B cell (primary cell): ENCODE measurements around the gene CDC37. TPM values are rescaled to one million over a fixed set of nuclear protein-coding genes. Genes with fewer than 3 reads are reported as not detected.

Source experiments
- ATAC-seq: fragments of 200-7000 bp; cut with Tn5 transposase; one replicate; pipeline ENCODE4 v1.10.0; 2021; ENCODE audit warnings: low read depth, mild to moderate bottlenecking, moderate number of reproducible peaks, moderate library complexity
- CTCF ChIA-PET: fragments of 350-600 bp; sonication (Branson Sonifier 250); formaldehyde crosslinking; loops from one replicate; lab custom pipeline; 2021; ENCODE audit warnings: antibody characterized with exemption, inconsistent platforms; lab: Charles Lee
- POLR2A ChIA-PET: fragments of 350-600 bp; sonication (Branson Sonifier 250); formaldehyde crosslinking; loops from one replicate; lab custom pipeline; 2021; ENCODE audit warnings: antibody characterized with exemption; lab: Charles Lee
- DNase-seq: peaks from one replicate; pipeline ENCODE4 v3.0.0; 2013
- H2AFZ ChIP-seq: 2 replicates; pipeline ENCODE4 v1.6.1; 2012; ENCODE audit warnings: mild to moderate bottlenecking, low read depth, low read length; ENCODE audit not compliant: insufficient read depth, poor library complexity, severe bottlenecking
- H3K27ac ChIP-seq, 2 donors: 1 replicate in 1 of 2; 2 replicates in 1 of 2; pipeline ENCODE4 v1.5.1; 2012 to 2013; ENCODE audit warnings: low read length in 2 of 2, mild to moderate bottlenecking in 2 of 2, moderate library complexity in 1 of 2
- H3K27me3 ChIP-seq, 4 experiments: fragments of 200-600 bp in 1 of 4; sonication (generic) in 1 of 4; replicated peaks in 1 of 4; 1 replicate in 2 of 4; 2 replicates in 2 of 4; pipeline versions ENCODE4 v1.6.1 to v1.7.0; 2013 to 2016; ENCODE audit warnings: low read length in 3 of 4, mild to moderate bottlenecking in 2 of 4, mixed read lengths in 1 of 4, moderate library complexity in 1 of 4; ENCODE audit not compliant: insufficient read depth in 4 of 4, control insufficient read depth in 3 of 4; ENCODE audit errors: control extremely low read depth in 1 of 4
- H3K36me3 ChIP-seq, 2 experiments: replicated peaks in 1 of 2; 1 replicate in 1 of 2; 2 replicates in 1 of 2; pipeline versions ENCODE4 v1.6.1 to v1.7.1; 2013; ENCODE audit warnings: low read length in 1 of 2; ENCODE audit not compliant: insufficient read depth in 2 of 2, control insufficient read depth in 1 of 2; ENCODE audit errors: control extremely low read depth in 1 of 2, extremely low read depth in 1 of 2
- H3K4me1 ChIP-seq, 2 donors: fragments of 200-600 bp in 1 of 2; sonication (generic) in 1 of 2; 1 replicate in 1 of 2; 2 replicates in 1 of 2; pipeline versions ENCODE4 v1.5.1 to v1.6.1; 2013 to 2017; ENCODE audit warnings: low read length in 2 of 2; ENCODE audit not compliant: control insufficient read depth in 2 of 2, insufficient read depth in 2 of 2
- H3K4me2 ChIP-seq: replicated peaks from 2 replicates; pipeline ENCODE3; 2012; ENCODE audit warnings: mild to moderate bottlenecking, low read depth, low read length; ENCODE audit not compliant: poor library complexity, severe bottlenecking
- H3K4me3 ChIP-seq, 5 experiments: fragments of 200-600 bp in 1 of 5; sonication (generic) in 1 of 5; 1 replicate in 3 of 5; 2 replicates in 2 of 5; pipeline versions ENCODE4 v1.5.1 to v1.7.0; 2011 to 2016; ENCODE audit warnings: low read length in 4 of 5, mild to moderate bottlenecking in 4 of 5, low read depth in 2 of 5, control low read depth in 1 of 5, moderate library complexity in 1 of 5; ENCODE audit not compliant: insufficient read depth in 1 of 5; ENCODE audit errors: control extremely low read depth in 1 of 5, extremely low read depth in 1 of 5
- H3K79me2 ChIP-seq: fragments of 200-600 bp; sonication (generic); one replicate; pipeline ENCODE4 v1.6.0; 2016; ENCODE audit warnings: low read length; ENCODE audit not compliant: control insufficient read depth, insufficient read depth
- H3K9ac ChIP-seq: fragments of 200-600 bp; sonication (generic); 2 replicates; pipeline ENCODE4 v1.6.1; 2017; ENCODE audit warnings: mild to moderate bottlenecking, low read length, moderate library complexity
- H3K9me3 ChIP-seq, 3 donors: one replicate each; pipeline versions ENCODE4 v1.6.1 to v1.7.1; 2013; ENCODE audit warnings: low read length in 2 of 3; ENCODE audit not compliant: control insufficient read depth in 2 of 3, insufficient read depth in 1 of 3; ENCODE audit errors: control extremely low read depth in 1 of 3
- H4K20me1 ChIP-seq: 2 replicates; pipeline ENCODE4 v1.6.0; 2012; ENCODE audit warnings: mild to moderate bottlenecking, low read length; ENCODE audit not compliant: insufficient read depth, control insufficient read depth, poor library complexity, severe bottlenecking
- H3K27ac Mint-ChIP-seq: one replicate; pipeline ENCODE4 v1.8.0; 2021; ENCODE audit warnings: mixed read lengths
- H3K27me3 Mint-ChIP-seq: one replicate; pipeline ENCODE4 v1.8.0; 2021; ENCODE audit warnings: mixed read lengths
- H3K4me1 Mint-ChIP-seq: one replicate; pipeline ENCODE4 v1.8.0; 2021; ENCODE audit warnings: mixed read lengths
- H3K4me3 Mint-ChIP-seq: one replicate; pipeline ENCODE4 v1.8.0; 2021; ENCODE audit warnings: mixed read lengths
- H3K9me3 Mint-ChIP-seq: one replicate; pipeline ENCODE4 v1.8.0; 2022; ENCODE audit warnings: mixed read lengths; ENCODE audit not compliant: insufficient read depth
- EZH2 ChIP-seq: IDR thresholded peaks from 2 replicates; pipeline ENCODE4 v1.6.1; 2012; ENCODE audit warnings: borderline replicate concordance, low read depth, mild to moderate bottlenecking, moderate library complexity, low read length; ENCODE audit not compliant: insufficient read depth, poor library complexity, severe bottlenecking
- WGBS: methylation state at CpG from one replicate; pipeline ENCODE4 v1.1.5; 2013; ENCODE audit warnings: missing lambda C conversion rate; ENCODE audit not compliant: insufficient coverage; 5-methylcytosine and 5-hydroxymethylcytosine counted together
- intact Hi-C: fragments of 100-400 bp; cut with micrococcal nuclease; formaldehyde crosslinking; loops from one replicate; pipeline ENCODE4 v1.10.0; 2022
- polyA plus RNA-seq: library from polyadenylated mRNA; depleted of rRNA; stranded (reverse); fragments of >200 nt; gene quantifications from 2 replicates; pipeline ENCODE4 v1.2.3, GENCODE V29; 2012
- total RNA-seq, 2 donors: library from RNA; stranded (reverse); fragments of 120-200 nt in 1 of 2; gene quantifications; 1 replicate in 1 of 2; 2 replicates in 1 of 2; pipeline versions ENCODE4 v1.2.3 to v1.2.4, GENCODE V29; 2013 to 2022
- TF ChIP-seq, protein P1 (sequence below): fragments of 200-600 bp; IDR thresholded peaks from one replicate; pipeline ENCODE4 v1.8.0; 2022; ENCODE audit warnings: antibody characterized with exemption, mild to moderate bottlenecking

The CDC37 gene
- total and polyA plus RNA-seq, 2 donors (not counting 1 experiment from before 2014, with no cell fraction given): 193 to 408 TPM

DNA sequence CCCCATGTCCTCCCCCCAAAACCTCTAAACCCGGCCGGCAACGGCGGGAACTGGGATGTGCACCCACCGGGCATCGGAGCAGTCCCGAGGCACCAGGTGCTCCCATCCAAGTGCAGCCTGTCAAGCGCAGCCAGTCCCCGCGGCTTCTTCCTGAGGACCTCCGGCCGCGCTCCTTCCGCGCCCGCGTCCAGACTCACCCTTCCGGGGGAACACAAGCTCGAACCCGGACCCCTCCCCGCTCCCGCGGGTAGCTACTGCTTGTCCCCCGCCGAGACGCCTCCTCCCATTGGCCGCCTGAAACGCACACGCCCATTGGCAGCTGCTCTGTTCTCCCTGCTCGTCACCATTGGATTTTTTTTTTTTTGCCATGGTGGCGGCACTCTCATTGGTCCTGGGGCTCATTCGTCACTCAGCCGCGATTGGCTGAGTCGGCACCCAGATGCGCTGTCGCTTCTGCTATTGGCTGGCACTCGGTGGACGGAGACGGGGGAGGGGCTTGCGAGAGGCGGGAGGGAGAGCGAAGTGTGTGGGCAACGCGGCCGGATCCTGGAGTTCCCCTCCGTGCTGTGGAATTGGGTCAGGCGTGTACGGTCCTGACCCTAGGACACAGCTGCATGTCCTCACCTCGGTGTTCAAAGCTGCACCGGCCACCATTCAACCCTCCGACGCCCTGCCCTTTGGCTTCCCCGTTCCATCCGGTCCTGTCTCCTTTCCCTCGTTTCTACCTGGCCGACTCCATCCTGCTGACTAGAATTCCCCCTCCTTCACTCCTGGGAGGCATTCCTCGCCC, 22.8 kb downstream of the CDC37 start, which contains the start of gene TYK2:
TYK2 (minus strand) TSS at position 260 of the 790 bp plus-strand sequence. CDS start 2,166 bp downstream, outside the sequence.
- Histone ChIP-seq H2AFZ (peak within 1 kb of the TSS; percentile 98), H3K27me3 (no peaks in the 10 kb centered on the region), H3K36me3 (peaks cover 0 to 12% of the 10 kb centered on the region in 2 experiments), H3K4me1 (peaks cover 10 to 17% of the 10 kb centered on the region in 2 donors), H4K20me1 (no peaks in the 10 kb centered on the region), H3K79me2 (peaks cover 30% of the 10 kb centered on the region), H3K9me3 (no peaks in the 10 kb centered on the region), H3K9ac (peak within 1 kb of the TSS; percentile 94), H3K4me2 (peak within 1 kb of the TSS; percentile 99), H3K27ac (peak within 1 kb of the TSS; percentile 78 to 91), H3K4me3 (peak within 1 kb of the TSS; percentile 63 to 99 (median 90))
- TF ChIP-seq, protein P1, sequence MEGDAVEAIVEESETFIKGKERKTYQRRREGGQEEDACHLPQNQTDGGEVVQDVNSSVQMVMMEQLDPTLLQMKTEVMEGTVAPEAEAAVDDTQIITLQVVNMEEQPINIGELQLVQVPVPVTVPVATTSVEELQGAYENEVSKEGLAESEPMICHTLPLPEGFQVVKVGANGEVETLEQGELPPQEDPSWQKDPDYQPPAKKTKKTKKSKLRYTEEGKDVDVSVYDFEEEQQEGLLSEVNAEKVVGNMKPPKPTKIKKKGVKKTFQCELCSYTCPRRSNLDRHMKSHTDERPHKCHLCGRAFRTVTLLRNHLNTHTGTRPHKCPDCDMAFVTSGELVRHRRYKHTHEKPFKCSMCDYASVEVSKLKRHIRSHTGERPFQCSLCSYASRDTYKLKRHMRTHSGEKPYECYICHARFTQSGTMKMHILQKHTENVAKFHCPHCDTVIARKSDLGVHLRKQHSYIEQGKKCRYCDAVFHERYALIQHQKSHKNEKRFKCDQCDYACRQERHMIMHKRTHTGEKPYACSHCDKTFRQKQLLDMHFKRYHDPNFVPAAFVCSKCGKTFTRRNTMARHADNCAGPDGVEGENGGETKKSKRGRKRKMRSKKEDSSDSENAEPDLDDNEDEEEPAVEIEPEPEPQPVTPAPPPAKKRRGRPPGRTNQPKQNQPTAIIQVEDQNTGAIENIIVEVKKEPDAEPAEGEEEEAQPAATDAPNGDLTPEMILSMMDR: no peak
- TF ChIP-seq EZH2: no peak
- ATAC-seq: peak; percentile 91
- POLR2A ChIA-PET: interaction anchor here (0.5 to 2.3 kb wide), 7 partner anchors 38 to 186 kb away, joined by 3 to 15 read pairs (median 6); partner anchors contain the start of genes DNMT1, ICAM1 and RAVER1
- Mint-ChIP-seq H3K4me1 (peaks cover 21% of the 10 kb centered on the region), H3K9me3 (no peaks in the 10 kb centered on the region), H3K27ac (peak within 1 kb of the TSS; percentile 91), H3K27me3 (no peaks in the 10 kb centered on the region), H3K4me3 (peak within 1 kb of the TSS; percentile 87)
- peak; percentile 99 for DNase-seq
- CTCF ChIA-PET: interaction anchor here (0.6 to 18.2 kb wide), 13 partner anchors 8 to 322 kb away, joined by 3 to 570 read pairs (median 5); partner anchors contain the start of gene ICAM1
- intact Hi-C loops: loop anchor here (1.0 to 2.0 kb wide), 5 partner anchors 23 to 284 kb away; partner anchors contain the start of genes CDC37, ICAM1 and RAVER1
- WGBS: under 1% methylated on average over 58 of the region's 58 CpGs
